Fibroblast of peridontal ligament (primary cell): Measurements from ENCODE around the gene HPS5.
"Not testable (repeated sequence)": the region's sequence is repeated elsewhere in the genome, so short reads cannot be mapped to it uniquely, and the experiment has no call there.

Experiments used
- DNase-seq: peaks from one replicate; pipeline ENCODE4 v3.0.0-alpha.2; 2010; ENCODE audit errors: extremely low read depth

Gene HPS5

DNA sequence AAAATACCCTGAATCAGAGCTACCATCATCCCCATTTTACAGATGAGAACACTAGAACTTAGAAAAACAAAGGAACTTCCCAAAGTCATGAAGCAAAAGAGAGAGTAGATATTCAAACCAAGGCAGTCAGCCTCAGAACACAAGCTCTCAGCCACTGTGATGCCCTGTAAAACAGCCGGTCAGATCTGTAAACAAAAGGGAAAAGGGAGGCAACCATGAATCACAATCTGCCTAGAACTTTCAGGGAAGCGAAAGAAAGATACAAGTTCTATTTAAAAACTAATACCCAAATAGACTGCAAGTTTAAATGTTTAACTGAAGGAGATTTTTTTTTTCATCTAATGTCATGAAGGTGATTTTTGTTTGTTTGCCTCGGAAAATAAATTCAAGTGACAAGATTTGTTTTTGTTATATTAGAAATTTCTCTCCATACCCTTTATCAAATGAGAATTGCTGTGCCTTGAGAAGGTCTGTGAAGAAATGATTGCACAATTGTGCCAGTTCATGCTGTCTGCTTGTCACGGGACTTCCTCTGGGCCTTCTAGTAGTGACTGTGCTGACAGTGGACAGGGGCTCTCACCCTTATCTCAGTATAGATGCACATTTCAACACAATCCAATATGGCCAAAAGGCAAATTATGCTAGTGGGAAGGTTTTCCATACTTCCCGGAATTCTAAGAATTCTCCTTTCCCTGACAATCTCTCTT, 44.2 kb downstream of the HPS5 start:
- no peak for DNase-seq

DNA sequence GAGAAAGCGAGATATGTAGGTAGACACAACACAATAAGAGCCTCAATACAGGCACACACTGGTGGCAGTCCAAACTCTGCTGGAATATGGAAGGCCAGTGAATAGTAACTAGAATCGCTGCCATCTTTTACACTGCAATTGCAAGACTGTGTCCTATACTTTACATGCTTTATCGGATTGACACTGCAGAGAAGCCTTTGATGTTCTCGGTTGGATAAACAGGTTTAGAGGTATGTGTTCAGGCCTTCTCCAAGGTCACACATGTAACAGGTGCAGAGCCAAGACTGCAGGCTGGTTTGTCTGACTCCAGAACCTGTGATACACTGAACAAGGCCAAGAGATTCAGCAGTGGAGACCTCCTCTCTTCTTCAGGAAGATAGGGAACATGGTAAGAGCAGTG, 50.7 kb downstream of the HPS5 start:
- no peak for DNase-seq

DNA sequence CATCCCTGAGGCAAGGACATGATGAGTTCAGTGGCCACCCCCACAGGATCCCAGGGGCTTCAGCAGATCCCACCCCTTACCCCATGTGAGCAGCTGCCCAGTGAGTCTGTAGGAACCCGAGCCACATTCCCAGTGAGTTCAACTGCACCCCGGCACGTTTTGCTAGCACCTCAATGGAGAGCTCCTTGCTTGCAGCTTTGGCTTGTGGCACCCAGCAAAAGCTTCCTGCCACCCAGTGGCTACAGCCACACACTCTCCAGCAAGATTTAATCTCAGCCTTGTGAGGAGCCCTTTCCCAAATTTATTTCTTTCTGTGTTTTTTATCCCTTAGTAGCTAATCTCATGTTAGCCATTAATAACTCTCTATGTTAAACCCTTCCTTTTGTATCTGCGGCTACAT, 51.8 kb downstream of the HPS5 start:
- no peak for DNase-seq

GRCh38 chr11:18269252-18269651, 52.7 kb downstream of the HPS5 start:
- DNase-seq, result not testable (repeated sequence)

GRCh38 chr11:18267335-18268133, 54.4 kb downstream of the HPS5 start:
- not testable (repeated sequence) for DNase-seq

DNA sequence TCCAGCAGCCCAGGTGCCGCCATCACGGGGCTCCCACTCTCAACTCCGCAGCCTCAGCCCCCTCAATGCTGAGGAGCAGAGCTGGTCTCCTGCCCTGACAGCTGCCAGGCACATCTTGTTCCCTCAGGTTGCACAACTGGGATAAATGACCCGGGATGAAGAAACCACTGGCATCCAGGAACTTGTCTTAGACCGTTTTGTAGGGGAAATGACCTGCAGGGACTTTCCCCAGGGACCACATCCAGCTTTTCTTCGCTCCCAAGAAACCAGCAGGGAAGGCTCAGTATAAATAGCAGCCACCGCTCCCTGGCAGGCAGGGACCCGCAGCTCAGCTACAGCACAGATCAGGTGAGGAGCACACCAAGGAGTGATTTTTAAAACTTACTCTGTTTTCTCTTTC, 56.0 kb downstream of the HPS5 start, which contains the start of gene SAA1:
TSS of gene SAA1 (plus strand) at position 316 of the 400 bp plus-strand sequence. CDS start 624 bp downstream, outside the sequence.
- DNase-seq, result no peak

DNA sequence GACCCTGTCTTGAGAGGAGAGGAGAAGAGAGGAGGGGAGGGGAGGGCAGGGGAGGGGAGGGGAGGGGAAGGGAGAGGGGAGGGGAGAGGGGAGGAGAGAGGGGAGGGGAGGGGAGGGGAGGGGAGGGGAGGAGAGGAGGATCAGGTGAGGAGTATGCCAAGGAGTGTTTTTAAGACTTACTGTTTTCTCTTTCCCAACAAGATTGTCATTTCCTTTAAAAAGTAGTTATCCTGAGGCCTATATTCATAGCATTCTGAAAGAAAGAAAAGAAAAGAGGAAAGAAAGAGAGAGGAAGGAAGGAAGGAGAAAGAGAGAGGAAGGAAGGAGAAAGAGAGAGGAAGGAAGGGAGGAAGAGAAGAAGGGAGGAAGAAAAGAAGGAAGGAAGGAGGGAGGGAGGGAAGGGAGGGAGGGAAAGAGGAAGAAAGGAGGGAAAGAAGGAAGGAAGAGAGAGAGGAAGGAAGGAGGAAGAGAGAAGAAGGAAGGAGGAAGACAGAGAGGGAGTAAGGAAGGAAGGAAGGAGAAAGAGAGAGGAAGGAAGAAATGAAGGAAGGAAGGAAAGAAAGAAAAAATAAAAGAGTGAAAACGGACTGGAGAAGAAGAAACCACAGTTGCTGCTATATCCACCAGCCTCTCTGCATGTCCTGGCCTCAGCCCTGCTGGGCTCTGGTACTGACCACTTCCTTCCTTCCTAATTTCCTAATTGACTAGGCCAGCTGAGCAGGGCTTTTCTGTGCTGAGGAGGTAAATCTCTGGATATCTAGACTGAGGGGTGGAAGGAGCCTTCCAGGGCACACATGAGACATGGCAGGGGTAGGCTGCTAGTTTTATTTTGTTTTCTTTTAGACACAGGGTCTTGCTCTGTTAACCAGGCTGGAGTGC, 57.0 kb downstream of the HPS5 start:
- DNase-seq, result no peak

GRCh38 chr11:18264035-18264434, 57.9 kb downstream of the HPS5 start:
- no peak for DNase-seq

GRCh38 chr11:18262681-18263350, 59.1 kb downstream of the HPS5 start:
- not testable (repeated sequence) for DNase-seq

GRCh38 chr11:18261721-18262120, 60.2 kb downstream of the HPS5 start:
- DNase-seq, result no peak

GRCh38 chr11:18259259-18259658, 62.7 kb downstream of the HPS5 start:
- no peak for DNase-seq

- no peak for DNase-seq
Measured at GRCh38 chr11:18254781-18255361, 67.1 kb downstream of the HPS5 start.

DNA sequence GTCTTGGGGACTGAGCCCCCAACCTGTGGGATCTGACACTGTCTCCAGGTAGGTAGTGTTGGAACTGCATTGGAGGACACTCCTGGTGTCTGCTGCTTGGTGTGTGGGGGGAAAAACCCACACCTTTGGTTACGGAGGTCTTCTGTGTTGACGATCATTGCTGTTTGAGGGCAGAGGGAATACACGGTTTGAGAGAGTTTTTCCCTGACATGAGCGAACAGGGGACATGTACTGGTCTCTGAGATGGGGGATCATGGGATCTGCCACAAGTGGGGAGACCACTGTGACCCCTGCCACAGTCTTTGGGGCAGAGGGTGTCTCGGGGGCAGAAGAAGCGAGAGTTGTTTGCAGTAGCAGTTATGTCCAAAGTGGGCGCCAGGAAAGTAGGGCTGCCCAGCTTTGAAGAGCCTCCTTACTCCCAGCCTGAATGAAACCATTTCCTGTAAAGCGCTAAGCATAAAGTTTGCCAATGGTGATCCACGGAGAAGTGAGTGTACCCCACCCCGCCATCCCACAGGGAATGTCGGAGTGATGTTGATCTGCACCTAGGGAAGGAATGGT, 68.1 kb downstream of the HPS5 start:
- DNase-seq, result no peak

GRCh38 chr11:18253233-18253632, 68.7 kb downstream of the HPS5 start:
- no peak for DNase-seq

- no peak for DNase-seq
Measured at GRCh38 chr11:18248561-18248960, 73.4 kb downstream of the HPS5 start, which contains the start of gene SAA2. Gene SAA2, minus strand, starts transcription at chr11:18248668. Its CDS starts 657 bp downstream, at chr11:18248011.

GRCh38 chr11:18247191-18247581, 74.8 kb downstream of the HPS5 start:
- DNase-seq, result not testable (repeated sequence)

DNA sequence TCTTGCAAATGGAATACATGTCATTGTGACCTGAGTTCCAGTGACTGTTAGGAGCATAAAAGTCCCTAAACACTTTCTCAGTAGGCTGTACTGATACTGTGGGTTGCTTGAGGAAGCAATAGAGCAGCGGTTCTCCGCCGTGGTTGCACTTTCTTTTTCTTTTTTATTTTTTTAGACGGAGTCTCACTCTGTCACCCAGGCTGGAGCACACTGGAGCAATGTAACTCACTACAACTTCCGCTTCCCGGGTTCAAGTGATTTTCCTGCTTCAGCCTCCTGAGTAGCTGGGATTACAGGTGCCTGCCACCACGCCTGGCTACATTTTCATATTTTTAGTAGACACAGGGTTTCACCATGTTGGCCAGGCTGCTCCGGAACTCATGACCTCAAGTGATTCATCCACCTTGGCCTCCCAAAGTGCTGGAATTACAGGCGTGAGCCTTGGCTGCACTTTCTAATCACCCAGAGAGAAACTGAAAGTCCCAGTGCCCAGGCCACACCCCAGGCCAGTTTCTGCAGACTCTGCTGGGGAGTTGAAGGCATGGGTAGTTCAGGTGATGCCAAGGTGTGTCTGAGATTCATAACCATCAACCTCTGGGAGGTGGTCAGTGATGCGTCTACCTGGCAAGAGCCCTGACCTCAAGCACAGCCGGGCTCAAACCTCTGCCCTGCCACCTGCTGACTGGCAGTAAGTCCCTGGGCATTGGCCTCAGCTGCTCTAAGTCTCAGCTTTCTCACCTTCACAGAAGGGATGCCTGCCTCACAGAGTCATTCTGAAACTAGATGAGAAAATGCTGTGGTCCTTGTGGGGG, 75.4 kb downstream of the HPS5 start:
- DNase-seq, result not testable (repeated sequence)

- DNase-seq, result no peak
Measured at GRCh38 chr11:18245396-18245795, 76.5 kb downstream of the HPS5 start.

- DNase-seq, result peak; percentile 79
Measured at GRCh38 chr11:18243783-18244362, 78.1 kb downstream of the HPS5 start.
